ENCODE data around the gene DOCK7. TPM values are rescaled to one million over a fixed set of nuclear protein-coding genes. Genes with fewer than 3 reads are reported as not detected.
A peak's percentile ranks its signal among the peaks of the same experiment; 100 is the strongest.

Gene DOCK7
- total RNA-seq, 1 donor from 2014 or later: 13.4 TPM

DNA sequence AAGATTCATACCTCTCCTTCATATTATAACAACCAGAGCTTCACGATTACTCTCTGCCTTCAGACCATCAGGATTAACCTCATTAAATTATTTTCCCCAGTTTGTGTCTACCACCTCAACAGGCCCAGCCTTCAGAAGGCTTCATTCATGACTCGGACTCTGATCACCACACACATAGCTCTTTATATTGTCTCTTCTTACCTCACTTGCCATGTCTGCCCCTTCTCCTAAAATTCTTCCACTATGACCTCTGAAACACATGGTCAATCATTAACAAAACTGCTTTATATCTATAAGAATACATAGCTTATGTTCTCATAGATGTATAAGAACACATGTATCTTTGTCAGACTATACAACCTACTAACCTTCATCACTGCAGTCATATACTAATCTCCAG lies 171.6 kb downstream of the DOCK7 start:
- POLR2A ChIA-PET: no interaction called here
- Mint-ChIP-seq H3K4me3 (no peak overlapping the region), H3K27me3 (no peaks in the 10 kb centered on the region), H3K27ac (no peak overlapping the region), H3K9me3 (peaks cover 8% of the 10 kb centered on the region), H3K4me1 (peaks cover 5% of the 10 kb centered on the region), H3K36me3 (ENCODE audit: low read depth) (peaks cover 22% of the 10 kb centered on the region)
- CTCF ChIA-PET: interaction anchor here (1.0 kb wide), 1 partner anchor 9 kb away, joined by 3 read pairs; no protein-coding TSS in a partner anchor
- no peak for DNase-seq
- TF ChIP-seq, protein P1, sequence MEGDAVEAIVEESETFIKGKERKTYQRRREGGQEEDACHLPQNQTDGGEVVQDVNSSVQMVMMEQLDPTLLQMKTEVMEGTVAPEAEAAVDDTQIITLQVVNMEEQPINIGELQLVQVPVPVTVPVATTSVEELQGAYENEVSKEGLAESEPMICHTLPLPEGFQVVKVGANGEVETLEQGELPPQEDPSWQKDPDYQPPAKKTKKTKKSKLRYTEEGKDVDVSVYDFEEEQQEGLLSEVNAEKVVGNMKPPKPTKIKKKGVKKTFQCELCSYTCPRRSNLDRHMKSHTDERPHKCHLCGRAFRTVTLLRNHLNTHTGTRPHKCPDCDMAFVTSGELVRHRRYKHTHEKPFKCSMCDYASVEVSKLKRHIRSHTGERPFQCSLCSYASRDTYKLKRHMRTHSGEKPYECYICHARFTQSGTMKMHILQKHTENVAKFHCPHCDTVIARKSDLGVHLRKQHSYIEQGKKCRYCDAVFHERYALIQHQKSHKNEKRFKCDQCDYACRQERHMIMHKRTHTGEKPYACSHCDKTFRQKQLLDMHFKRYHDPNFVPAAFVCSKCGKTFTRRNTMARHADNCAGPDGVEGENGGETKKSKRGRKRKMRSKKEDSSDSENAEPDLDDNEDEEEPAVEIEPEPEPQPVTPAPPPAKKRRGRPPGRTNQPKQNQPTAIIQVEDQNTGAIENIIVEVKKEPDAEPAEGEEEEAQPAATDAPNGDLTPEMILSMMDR (IDR thresholded peaks at IDR 0.05): no peak
- no peak for ATAC-seq (ENCODE audit: low read depth)
- intact Hi-C loops (cut with micrococcal nuclease): no loop called here

GRCh38 chr1:62514746-62515423 lies 173.3 kb downstream of the DOCK7 start:
- peaks cover 5% of the 10 kb centered on the region for H3K9me3 Mint-ChIP-seq
- intact Hi-C loops (cut with micrococcal nuclease): no loop called here
- ATAC-seq (ENCODE audit: low read depth): no peak
- peaks cover 12% of the 10 kb centered on the region for H3K36me3 Mint-ChIP-seq (ENCODE audit: low read depth)
- TF ChIP-seq, protein P1 (IDR thresholded peaks at IDR 0.05): no peak
- H3K4me3 Mint-ChIP-seq: no peak overlapping the region
- no peaks in the 10 kb centered on the region for H3K27me3 Mint-ChIP-seq
- no peak for DNase-seq
- CTCF ChIA-PET: no interaction called here
- H3K4me1 Mint-ChIP-seq: peaks cover 5% of the 10 kb centered on the region
- POLR2A ChIA-PET: no interaction called here
- no peak overlapping the region for H3K27ac Mint-ChIP-seq

- TF ChIP-seq, protein P1 (IDR thresholded peaks at IDR 0.05): no peak
- ATAC-seq (ENCODE audit: low read depth): no peak
- ChIA-PET POLR2A (no interaction called here), CTCF (no interaction called here)
- no peak overlapping the region for H3K4me3 Mint-ChIP-seq
- DNase-seq: no peak
- intact Hi-C loops (cut with micrococcal nuclease): no loop called here
- peaks cover 5% of the 10 kb centered on the region for H3K4me1 Mint-ChIP-seq
- no peaks in the 10 kb centered on the region for H3K9me3 Mint-ChIP-seq
- no peaks in the 10 kb centered on the region for H3K27me3 Mint-ChIP-seq
- no peak overlapping the region for H3K27ac Mint-ChIP-seq
- H3K36me3 Mint-ChIP-seq (ENCODE audit: low read depth): peaks cover 6% of the 10 kb centered on the region
Measured at GRCh38 chr1:62513013-62513412, 175.2 kb downstream of the DOCK7 start.

DNA sequence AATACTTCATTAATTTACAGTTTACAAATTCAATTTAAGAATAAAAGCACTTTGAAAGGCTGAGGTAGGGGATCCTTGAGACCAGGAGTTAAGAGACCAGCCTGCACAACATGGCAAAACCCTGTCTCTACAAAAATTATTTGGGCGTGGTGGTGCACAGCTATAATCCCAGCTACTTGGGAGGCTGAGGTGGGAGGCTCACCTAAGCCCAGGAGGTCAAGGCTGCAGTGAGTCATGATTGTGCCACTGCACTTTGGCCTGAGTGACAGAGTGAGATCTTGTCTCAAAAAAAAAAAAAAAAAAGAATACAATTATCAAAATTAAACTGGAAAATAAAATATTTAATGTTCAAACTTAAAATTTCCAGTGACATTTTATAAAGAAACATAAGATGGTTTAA lies 179.2 kb downstream of the DOCK7 start:
- Mint-ChIP-seq H3K4me1 (no peaks in the 10 kb centered on the region), H3K4me3 (no peak overlapping the region), H3K27me3 (no peaks in the 10 kb centered on the region), H3K27ac (no peak overlapping the region), H3K36me3 (ENCODE audit: low read depth) (peaks cover 12% of the 10 kb centered on the region), H3K9me3 (no peaks in the 10 kb centered on the region)
- ATAC-seq (ENCODE audit: low read depth) (no peak), DNase-seq (no peak)
- TF ChIP-seq, protein P1 (IDR thresholded peaks at IDR 0.05): no peak
- ChIA-PET POLR2A (no interaction called here), CTCF (interaction anchor here (1.4 to 4.8 kb wide), 2 partner anchors 237 to 333 kb away, joined by 5 to 95 read pairs; no protein-coding TSS in a partner anchor)
- intact Hi-C loops (cut with micrococcal nuclease): loop anchor here (5.0 kb wide), 1 partner anchor 333 kb away; no protein-coding TSS in a partner anchor

DNA sequence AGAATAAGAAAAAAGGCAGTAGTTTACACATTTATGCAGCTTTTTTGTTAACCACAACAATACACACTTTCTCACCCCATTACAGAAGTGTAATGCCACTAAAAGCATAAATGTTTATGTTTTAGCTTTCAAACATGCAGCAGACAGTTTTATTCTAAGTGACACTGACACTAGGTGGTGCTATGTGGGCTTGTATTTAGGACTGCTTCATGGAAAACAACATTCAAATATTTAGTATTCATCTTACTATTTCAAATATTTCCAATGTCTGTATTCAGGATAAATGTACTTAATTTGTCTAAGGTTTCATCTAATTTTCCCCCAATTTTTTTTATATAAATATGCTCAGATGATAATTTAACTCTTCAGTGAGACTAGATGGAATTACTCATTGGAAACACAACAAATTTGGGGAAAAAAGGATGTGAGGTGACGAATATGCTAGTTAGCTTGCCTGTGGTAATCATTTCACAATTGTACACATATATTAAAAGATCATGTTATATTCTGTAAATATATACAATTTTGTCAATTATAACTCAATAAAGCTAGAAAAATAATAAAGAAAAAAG lies 179.9 kb downstream of the DOCK7 start:
- Mint-ChIP-seq H3K36me3 (ENCODE audit: low read depth) (peaks cover 12% of the 10 kb centered on the region), H3K27ac (no peak overlapping the region), H3K9me3 (no peaks in the 10 kb centered on the region), H3K4me1 (no peaks in the 10 kb centered on the region), H3K27me3 (no peaks in the 10 kb centered on the region), H3K4me3 (no peak overlapping the region)
- intact Hi-C loops (cut with micrococcal nuclease): loop anchor here (1.0 to 5.0 kb wide), 2 partner anchors 238 to 334 kb away; no protein-coding TSS in a partner anchor
- DNase-seq (no peak), ATAC-seq (ENCODE audit: low read depth) (no peak)
- POLR2A ChIA-PET: no interaction called here
- CTCF ChIA-PET: interaction anchor here (0.7 to 4.8 kb wide), 11 partner anchors 9 to 398 kb away, joined by 3 to 95 read pairs (median 3); no protein-coding TSS in a partner anchor
- TF ChIP-seq, protein P1 (IDR thresholded peaks at IDR 0.05): peak; percentile 59

Data from activated B cell treated with CpG ODN at 0.5 μM for 24 hours (primary cell).